ENCODE results near the gene STARD8.
A peak's percentile ranks its signal among the peaks of the same experiment; 100 is the strongest.
"Not testable (repeated sequence)": the region's sequence is repeated elsewhere in the genome, so short reads cannot be mapped to it uniquely, and the experiment has no call there.

Gene STARD8

GRCh38 chrX:68725756-68726365, 78.4 kb downstream of the STARD8 start:
- TF ChIP-seq ZFX (IDR thresholded peaks at IDR 0.05) (no peak), CTCF (conservative IDR thresholded peaks at IDR 0.05) (no peak)
- no peak overlapping the region for H3K27ac ChIP-seq

DNA sequence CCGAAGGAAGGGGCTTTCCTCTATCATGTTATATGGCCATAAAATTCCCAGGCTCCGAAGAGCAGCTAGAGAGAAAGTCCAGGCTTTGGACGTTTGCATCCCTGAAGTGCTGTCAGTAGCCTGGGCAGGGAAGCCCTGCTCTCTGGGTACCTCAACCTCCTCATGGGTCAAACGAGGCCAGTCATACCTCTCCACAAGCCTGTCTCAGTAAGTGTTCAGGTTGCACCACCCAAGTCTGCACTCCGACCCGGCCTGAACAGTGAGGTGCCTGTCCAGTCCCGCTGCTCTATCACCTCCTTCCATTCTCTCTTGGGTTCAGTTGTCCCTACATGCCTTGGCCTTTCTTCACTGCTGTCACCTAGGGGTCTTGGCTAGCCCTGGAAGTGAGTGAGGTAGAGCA, 78.9 kb downstream of the STARD8 start:
- TF ChIP-seq CTCF (conservative IDR thresholded peaks at IDR 0.05) (no peak), ZFX (IDR thresholded peaks at IDR 0.05) (no peak)
- H3K27ac ChIP-seq, result no peak overlapping the region

DNA sequence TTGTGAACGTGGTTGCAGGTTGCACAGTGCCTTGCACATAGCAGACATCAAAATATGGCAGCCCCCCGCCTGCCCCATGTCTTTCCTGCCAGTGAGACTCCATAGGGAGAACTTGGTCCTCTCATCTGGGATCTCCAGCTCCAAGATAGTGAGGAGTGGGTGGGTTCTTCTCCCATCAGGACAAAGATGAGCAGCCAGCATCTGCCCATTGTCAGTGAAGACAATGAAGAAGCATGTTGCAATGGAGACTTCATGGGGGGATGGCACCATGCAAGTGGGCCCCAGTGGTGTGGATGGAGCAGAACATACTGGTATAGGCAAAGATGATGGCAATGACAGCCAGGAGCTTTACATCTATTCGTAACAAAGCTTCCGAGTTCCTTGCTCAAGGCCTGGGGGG, 80.2 kb downstream of the STARD8 start:
- TF ChIP-seq CTCF (conservative IDR thresholded peaks at IDR 0.05), result no peak
- TF ChIP-seq ZFX (IDR thresholded peaks at IDR 0.05), result no peak
- H3K27ac ChIP-seq, result no peak overlapping the region

GRCh38 chrX:68728186-68728585, 80.7 kb downstream of the STARD8 start:
- no peak overlapping the region for H3K27ac ChIP-seq
- no peak for TF ChIP-seq CTCF (conservative IDR thresholded peaks at IDR 0.05)
- TF ChIP-seq ZFX (IDR thresholded peaks at IDR 0.05), result no peak

DNA sequence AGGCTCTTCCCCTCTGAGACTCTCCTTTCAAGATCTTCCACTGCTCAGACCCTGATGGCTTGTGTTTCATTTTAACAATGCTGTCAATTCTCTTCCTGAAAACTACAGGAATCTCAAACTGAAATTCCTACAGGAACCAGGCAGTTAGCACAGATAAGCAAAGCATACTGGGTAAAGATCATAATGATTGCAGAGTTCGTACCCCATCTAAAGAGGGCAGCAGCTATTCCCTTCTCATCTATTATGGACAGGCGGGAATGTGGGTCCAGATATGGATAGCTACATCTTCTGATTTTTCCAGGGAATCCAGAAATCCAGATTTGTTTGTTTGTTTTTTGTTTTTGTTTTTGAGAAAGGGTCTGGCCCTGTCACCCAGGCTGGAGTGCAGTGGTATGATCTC, 83.8 kb downstream of the STARD8 start:
- TF ChIP-seq ZFX (IDR thresholded peaks at IDR 0.05) (no peak), CTCF (conservative IDR thresholded peaks at IDR 0.05) (no peak)
- no peak overlapping the region for H3K27ac ChIP-seq

DNA sequence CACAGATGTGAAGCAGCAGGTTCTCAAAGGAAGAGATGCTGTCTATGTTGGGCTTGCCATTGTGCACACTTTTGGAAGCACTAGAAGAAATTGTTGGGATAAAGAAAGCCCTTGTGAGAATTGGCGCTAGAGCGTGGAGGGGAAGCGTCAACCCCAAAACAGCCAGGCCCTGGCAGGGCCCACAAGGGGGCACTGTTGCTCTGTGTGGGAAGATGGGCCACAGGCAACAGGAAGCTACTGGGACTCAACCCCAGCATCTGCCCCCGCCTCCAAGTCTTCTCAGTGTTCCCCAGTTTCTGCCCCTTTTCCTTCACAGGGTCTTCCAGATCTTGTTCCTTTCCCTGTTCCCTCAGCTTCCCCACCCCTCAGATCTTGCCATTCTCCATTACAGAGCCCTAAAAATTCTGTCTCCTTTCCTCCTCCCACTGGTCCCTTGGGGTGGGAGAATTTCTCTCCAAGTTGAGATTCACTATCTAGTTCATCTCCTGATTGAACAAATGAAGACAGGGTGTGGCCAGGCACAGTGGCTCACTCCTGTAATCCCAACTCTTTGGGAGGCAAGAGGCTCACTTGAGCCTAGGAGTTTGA, 85.5 kb downstream of the STARD8 start:
- TF ChIP-seq ZFX (IDR thresholded peaks at IDR 0.05), result no peak
- TF ChIP-seq CTCF (conservative IDR thresholded peaks at IDR 0.05), result peak; percentile 80
- no peak overlapping the region for H3K27ac ChIP-seq

DNA sequence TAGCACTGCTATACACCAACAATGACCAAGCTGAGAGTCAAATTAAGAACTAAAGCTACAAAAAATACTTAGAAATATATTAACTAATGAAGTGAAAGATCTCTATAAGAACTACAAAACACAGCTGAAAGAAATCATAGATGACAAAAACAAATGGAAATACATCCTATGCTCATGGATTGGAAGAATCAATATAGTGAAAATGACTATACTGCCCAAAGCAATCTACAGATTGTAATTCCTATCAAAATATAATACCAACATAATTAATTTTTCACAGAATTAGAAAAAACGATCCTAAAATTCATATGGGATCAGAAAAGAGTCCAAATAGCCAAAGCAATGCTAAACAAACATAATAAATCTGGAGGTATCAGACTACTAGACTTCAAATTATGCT, 87.8 kb downstream of the STARD8 start:
- TF ChIP-seq ZFX (IDR thresholded peaks at IDR 0.05), result no peak
- TF ChIP-seq CTCF (conservative IDR thresholded peaks at IDR 0.05), result no peak
- H3K27ac ChIP-seq, result no peak overlapping the region

DNA sequence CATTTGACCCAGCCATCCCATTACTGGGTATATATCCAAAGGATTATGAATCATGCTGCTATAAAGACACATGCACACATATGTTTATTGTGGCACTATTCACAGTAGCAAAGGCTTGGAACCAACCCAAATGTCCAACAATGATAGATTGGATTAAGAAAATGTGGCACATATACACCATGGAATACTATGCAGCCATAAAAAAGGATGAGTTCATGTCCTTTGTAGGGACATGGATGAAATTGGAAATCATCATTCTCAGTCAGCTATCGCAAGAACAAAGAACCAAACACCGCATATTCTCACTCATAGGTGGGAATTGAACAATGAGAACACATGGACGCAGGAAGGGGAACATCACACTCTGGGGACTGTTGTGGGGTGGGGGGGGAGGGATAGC, 94.4 kb downstream of the STARD8 start:
- H3K27ac ChIP-seq, result not testable (repeated sequence)
